GM18858 (cell line): ENCODE results near the gene BATF.

Experiments used
- ATAC-seq: cut with Tn5 transposase; IDR thresholded peaks from one replicate; pipeline ENCODE4 v1.9.1; 2021; ENCODE audit not compliant: unreplicated experiment

The BATF gene

GRCh38 chr14:75591987-75592575, 69.8 kb downstream of the BATF start:
- no peak for ATAC-seq

- ATAC-seq, result no peak
These were observed 73.0 kb downstream of the BATF start for GRCh38 chr14:75595226-75595625.
